ENCODE measurements around the gene SRPK3.
"Not testable (repeated sequence)": the region's sequence is repeated elsewhere in the genome, so short reads cannot be mapped to it uniquely, and the experiment has no call there.

Gene SRPK3

GRCh38 chrX:153804621-153805020, 23.8 kb downstream of the SRPK3 start:
- no peak for DNase-seq (ENCODE audit: low read depth in 4 of 4, low spot score in 1 of 4)

GRCh38 chrX:153805436-153805835, 24.6 kb downstream of the SRPK3 start:
- DNase-seq (ENCODE audit: low read depth in 4 of 4, low spot score in 1 of 4): no peak

DNA sequence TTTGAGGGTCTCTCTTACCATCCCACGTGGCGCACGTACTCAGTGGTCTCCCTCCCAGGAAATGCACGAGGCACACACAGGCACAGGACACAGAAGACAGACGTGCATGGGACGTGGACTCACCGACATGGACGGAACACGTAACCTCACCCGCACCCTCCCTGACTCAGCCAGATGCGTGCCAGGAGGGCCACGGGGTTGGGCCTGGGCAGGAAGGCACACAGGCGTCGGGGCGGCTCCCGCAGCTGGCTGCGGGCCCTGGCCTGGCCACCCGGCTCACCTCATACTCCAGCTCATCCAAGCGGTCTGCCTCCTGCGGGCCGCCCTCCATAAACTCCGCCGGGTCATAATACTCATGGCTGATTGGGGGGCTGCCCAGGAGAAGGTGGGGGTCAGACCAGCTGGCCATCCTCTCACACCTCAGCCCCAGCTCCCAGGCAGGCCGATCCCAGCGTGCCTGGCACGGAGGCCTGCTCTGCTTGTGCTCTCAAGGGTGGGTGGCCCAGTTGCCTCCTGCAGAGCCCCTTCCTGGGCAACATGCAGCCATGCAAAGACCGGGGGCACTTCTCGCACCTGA, 26.2 kb downstream of the SRPK3 start:
- no peak for DNase-seq (ENCODE audit: low read depth in 4 of 4, low spot score in 1 of 4)

DNA sequence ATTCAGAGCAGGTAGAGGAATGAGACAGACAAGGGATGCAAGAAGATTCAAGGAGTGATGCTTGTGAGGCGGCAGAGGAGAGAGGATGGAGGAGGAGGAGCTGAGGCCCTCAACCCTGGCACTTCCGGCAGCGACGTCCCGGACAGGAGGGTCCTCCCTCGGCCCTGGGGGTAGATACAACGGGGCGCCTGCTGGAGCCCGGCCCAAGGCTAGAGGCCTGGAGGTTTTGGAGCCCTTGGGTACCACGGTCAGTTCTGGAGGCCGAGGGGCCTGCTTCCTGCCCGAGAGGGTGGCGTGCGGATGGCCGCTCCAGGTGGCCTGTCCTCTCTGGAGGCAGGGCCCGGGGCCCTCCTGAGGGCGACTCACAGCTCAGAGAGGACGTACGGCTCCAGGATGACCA, 27.1 kb downstream of the SRPK3 start:
- DNase-seq (ENCODE audit: low read depth in 4 of 4, low spot score in 1 of 4): no peak

GRCh38 chrX:153812220-153812619, 31.4 kb downstream of the SRPK3 start:
- no peak for DNase-seq (ENCODE audit: low read depth in 4 of 4, low spot score in 1 of 4)

DNA sequence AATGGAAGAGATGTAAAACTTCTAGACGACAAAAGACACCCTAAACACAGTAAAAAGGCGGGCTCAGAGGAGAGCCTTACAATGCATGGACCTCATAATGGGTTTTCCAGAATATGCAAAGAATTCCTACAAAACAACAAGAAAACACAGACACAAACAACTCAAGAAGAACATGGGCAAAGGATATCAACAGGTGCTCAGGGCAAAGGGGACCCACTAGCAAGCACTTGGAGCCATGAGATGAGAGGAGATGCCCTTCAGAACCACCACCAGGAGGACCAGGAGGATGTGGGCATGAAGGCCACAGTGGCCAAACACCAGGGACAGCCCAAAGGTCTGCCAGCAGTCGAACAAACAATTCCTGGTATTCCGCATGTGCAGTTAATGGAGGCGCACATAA, 32.3 kb downstream of the SRPK3 start:
- DNase-seq (ENCODE audit: low read depth in 4 of 4, low spot score in 1 of 4): no peak

DNA sequence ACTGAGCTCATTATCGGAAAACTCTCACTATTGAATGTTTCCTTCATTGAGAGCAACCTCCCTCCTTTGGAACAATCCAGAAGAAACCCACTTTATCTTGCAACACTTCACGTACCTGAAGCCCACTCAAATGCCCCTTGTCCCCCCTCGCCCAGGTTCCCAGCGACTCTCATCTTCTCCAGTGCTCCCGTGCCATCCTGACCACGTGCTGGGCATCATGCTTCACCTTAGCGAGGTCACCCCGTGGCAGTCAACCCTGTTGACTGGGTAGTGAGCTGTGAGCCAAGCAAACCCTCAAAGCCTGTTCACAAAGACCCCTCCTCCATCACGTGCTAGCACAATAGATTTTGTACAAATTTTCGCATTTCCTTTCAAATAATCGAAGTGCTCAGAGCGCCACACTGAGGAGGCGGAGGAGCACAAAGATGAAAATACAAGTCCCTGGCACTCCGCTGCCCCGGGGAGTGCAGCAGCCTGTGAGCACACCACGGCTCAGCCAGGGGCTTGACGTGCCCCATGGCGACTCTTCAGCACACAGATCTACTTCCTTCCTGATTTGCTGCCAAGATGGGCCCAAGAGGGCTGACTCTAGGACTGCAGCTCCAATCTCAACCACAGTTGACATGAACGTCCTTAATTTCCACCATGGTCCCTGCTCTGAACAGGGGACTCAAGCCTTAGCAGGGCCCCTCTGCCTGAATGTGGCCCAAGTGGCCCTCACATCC, 33.9 kb downstream of the SRPK3 start:
- DNase-seq (ENCODE audit: low read depth in 4 of 4, low spot score in 1 of 4): no peak

GRCh38 chrX:153816831-153817690, 36.2 kb downstream of the SRPK3 start:
- no peak for DNase-seq (ENCODE audit: low read depth in 4 of 4, low spot score in 1 of 4)

DNA sequence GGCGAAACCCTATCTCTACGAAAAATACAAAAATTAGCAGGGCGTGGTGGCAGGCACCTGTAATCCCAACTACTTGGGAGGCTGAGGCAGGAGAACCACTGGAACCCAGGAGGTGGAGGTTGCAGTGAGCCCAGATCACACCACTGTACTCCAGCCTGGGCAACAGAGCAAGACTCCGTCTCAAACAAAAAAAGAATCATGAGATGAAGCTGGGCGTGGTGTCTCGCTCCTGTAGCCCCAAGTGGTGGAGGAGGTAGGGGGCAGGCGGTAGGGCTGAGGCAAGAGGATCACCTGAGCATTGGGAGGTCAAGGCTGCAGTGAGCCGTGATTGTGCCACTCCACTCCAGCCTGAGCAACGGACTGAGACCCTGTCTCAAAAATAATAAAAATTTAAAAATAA, 37.2 kb downstream of the SRPK3 start:
- DNase-seq (ENCODE audit: low read depth in 4 of 4, low spot score in 1 of 4): not testable (repeated sequence)

DNA sequence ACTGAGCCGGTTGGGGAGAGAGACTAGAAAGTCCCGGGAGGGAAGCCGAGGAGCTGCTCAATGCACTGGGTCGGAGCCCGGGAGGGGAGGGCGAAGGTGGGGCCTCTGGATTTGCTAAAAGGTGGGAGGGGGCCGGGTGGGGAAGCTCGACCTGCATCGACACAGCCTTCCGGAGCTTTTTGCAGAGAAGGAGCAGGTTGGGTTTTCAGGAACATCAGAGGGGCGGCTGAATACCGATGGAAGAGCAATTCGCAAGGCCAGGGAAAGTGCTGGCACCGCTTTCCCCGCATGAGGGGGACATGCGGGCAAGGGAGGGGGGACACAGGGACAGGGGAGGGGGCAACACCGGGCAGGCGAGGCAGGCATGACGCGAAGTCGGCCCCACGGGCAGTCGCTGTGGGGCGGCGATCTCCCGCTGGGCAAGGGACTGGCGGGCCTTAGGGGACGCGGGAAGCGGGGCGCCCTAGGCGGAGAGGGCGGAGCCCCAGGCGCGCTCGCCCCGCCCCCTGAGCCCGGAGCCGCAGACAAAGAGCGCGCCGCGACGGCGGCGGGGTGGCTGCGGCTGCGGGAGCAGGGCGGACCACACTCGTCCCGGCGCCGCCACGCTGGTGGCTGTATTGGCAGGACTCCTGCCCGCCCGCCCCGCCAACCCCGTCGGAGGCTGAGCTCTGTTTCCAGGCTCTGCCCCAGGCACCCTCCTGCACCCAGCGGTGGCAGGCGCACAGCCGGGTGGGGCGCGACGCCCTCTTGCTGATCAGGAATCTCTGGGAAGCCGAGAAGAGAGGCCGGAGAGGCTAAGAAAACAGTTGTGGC, 37.9 kb downstream of the SRPK3 start:
- peak in 2 of 4 experiments; percentile 33 to 50 for DNase-seq (ENCODE audit: low read depth in 4 of 4, low spot score in 1 of 4)

DNA sequence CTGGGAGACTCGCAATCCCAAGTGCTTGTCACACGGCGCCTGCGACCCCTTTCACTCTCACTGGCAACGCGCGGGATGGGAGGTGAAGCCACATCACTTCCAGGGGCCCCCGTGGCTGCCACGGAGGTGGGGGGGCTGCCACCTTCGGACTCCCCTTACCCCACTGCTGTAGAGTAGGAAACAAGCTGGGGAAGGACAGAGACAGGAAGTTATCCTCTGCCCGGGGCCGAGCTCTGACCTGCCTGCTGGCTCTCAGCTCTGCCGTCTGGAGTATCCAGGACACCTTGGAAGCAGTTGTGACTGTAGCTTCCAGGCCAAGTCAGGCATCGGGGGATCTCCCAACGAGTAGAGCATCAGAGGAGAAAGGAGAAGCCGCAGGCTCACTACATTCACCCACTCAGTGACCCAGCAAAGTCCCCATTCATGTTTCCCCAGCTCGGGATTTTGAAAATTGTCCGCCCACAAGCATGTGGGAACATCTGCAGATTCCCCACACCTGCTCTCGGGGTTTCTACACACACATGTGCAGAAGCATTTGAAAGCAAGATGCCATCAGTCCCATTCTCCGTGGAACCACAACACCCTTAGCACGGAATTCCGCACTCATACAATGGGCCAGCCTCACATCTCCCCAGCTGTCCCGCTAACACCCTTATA, 38.7 kb downstream of the SRPK3 start:
- no peak for DNase-seq (ENCODE audit: low read depth in 4 of 4, low spot score in 1 of 4)

DNA sequence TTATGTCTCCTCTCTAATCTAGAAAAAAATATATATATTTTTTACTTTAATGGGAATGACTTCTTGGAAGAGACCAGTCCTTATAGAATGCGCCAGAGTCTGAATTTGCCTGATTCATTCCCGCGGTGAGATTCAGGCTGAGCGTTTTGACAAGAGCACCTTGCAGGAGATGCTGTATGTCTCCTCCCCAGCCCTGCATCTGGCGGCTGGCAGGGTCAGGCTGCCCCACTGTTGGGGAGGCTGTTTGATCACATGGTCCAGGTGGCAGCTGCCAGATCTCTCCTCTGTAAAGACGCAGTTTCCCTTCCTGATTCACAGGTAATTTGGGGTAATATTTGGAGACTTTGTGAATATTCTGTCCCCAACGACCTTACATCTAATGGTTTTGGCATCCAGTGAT, 39.8 kb downstream of the SRPK3 start:
- DNase-seq (ENCODE audit: low read depth in 4 of 4, low spot score in 1 of 4): no peak

DNA sequence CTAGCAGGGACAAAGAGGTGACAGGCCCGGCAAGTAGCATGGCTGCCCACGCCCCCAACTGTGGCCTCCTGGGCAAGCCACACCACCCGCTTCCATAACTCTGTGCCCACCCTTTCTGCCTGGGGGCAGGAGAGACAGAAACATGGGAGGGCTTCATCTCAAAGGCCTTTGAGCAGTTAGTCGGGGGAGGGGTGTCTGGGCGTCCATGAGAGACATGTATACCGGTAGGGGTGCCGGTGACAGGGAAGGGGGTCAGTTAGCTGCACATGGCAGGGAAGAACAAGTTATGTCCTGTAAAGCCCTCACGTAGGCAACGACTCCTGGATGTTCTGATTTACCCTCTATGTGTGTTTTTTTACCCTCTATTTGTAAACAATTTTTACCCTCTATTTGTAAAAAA, 40.2 kb downstream of the SRPK3 start:
- DNase-seq (ENCODE audit: low read depth in 4 of 4, low spot score in 1 of 4): no peak

GRCh38 chrX:153824348-153824747, 43.5 kb downstream of the SRPK3 start:
- DNase-seq (ENCODE audit: low read depth in 4 of 4, low spot score in 1 of 4): no peak

DNA sequence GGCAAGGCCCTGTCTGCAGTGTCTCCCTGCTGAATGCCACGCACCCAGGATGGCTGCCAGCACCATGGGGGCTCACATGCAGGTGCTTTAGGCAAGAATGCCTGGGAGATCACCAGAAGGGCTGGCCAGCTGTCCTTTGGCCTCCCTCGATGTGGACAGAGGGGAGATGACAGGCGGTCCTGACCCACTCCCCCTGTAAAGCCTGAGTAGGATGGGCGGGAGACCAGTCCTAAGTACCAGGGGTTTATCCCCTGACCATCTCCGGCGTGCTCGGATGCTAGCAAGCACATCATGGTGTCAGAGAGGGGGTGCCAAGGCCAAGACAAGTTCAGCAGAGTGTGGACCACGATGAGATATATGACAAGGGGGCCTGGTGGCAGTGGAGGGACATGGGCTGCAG, 44.2 kb downstream of the SRPK3 start:
- no peak for DNase-seq (ENCODE audit: low read depth in 4 of 4, low spot score in 1 of 4)

- no peak for DNase-seq (ENCODE audit: low read depth in 4 of 4, low spot score in 1 of 4)
These were observed 46.2 kb downstream of the SRPK3 start for GRCh38 chrX:153827016-153827415.

- no peak for DNase-seq (ENCODE audit: low read depth in 4 of 4, low spot score in 1 of 4)
These were observed 47.1 kb downstream of the SRPK3 start for GRCh38 chrX:153827903-153828302.

DNA sequence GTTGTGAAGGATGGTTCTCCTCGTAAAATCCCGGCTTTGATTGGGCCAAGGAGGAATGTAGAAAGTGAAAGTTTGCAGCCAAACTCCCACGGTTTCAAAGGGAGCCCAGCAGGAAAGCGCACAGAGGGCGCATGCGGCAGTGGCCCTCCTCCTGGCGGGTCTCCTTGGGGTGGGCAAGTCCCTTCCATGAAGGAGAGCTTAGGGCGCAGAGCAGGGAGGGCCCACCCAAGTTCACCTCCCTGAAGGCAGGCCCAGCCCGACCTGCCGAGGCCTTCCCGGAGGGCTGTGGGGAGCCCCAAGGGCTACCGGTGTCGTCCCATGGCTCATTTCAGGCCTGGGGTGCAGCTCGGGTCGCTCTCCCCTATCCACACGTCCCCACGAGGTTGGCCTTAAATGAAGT, 47.5 kb downstream of the SRPK3 start:
- no peak for DNase-seq (ENCODE audit: low read depth in 4 of 4, low spot score in 1 of 4)

DNA sequence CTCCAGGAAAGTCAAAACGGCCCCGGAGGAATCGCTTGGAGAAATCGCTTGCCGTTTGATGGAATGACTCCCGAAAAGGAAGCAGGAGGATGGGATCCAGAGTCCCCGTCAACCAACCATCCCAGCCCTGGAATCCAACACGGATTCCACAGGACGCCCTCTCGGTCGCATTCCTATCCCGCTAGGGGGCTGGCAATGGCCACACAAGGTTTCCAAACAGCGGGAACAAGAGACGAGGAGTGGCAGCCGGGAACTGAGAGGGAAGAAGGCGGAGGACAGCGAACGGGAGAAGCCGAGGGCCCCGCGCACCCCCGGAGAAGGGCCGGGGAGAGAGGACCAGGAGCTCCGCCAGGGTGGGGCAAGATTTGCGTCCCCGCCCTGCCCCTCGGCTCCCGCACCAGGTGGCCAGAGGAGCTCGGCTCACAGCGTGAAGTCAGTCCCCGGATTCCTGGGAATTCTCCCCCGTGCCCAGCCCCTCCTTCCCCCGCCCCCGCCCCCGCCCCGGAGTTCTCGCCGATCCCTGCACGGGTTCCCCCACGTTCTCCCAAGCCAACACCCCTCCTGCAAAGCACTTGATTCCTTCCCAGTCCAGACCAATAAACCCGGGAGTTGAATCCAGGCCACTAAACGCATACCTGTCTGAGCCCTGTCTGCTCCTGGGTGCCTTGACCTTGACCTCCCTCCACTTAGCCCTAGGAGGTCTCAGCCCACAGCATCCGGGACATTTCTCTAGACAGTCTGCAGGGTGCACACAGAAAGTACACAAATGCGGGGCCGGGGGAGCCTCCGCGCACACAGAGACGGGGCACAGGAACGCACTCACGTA, 48.1 kb downstream of the SRPK3 start:
- DNase-seq (ENCODE audit: low read depth in 4 of 4, low spot score in 1 of 4): no peak

GRCh38 chrX:153829549-153829798, 48.6 kb downstream of the SRPK3 start:
- DNase-seq (ENCODE audit: low read depth in 4 of 4, low spot score in 1 of 4): no peak
